ENCODE measurements around the gene BAMBI.

BAMBI gene, protein sequence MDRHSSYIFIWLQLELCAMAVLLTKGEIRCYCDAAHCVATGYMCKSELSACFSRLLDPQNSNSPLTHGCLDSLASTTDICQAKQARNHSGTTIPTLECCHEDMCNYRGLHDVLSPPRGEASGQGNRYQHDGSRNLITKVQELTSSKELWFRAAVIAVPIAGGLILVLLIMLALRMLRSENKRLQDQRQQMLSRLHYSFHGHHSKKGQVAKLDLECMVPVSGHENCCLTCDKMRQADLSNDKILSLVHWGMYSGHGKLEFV

DNA sequence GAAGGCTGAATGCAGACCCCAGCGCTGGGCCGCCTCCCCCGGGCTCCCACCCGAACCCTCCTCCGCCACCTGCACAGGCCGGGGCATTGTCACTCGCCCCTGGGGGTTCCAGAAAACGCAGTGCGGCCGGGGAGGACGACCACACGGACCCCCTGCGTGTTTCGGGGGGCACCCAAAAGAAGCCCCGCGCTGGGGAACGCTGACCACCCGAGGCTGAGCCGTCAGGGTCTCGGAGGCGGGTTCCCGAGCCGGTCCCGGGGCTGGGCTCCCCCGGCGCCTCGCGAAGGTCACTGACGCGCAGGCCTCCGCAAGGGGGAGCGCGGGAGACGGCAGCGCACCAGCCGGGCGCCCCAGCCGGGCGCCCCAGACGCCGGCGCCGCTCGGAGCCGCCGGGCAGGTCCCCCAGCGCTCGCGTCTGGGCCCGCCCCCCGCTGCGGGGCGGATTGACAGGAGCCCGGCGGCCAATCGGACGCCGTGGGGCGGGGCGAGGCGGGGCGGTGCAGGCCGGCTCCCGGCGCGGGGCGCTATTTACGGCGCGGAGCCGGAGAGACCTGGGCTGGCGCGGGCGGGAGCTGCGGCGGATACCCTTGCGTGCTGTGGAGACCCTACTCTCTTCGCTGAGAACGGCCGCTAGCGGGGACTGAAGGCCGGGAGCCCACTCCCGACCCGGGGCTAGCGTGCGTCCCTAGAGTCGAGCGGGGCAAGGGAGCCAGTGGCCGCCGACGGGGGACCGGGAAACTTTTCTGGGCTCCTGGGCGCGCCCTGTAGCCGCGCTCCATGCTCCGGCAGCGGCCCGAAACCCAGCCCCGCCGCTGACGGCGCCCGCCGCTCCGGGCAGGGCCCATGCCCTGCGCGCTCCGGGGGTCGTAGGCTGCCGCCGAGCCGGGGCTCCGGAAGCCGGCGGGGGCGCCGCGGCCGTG is at the start of gene BAMBI:
Gene BAMBI, plus strand, starts transcription at position 554 of the 920 bp plus-strand sequence. CDS start 377 bp downstream, outside the sequence.
- TF ChIP-seq GATA3 (IDR thresholded peaks at IDR 0.05; ENCODE audit: low read depth, low read length) (no peak), GATA2 (IDR thresholded peaks at IDR 0.05; ENCODE audit: low read depth, low read length) (no peak)

DNA sequence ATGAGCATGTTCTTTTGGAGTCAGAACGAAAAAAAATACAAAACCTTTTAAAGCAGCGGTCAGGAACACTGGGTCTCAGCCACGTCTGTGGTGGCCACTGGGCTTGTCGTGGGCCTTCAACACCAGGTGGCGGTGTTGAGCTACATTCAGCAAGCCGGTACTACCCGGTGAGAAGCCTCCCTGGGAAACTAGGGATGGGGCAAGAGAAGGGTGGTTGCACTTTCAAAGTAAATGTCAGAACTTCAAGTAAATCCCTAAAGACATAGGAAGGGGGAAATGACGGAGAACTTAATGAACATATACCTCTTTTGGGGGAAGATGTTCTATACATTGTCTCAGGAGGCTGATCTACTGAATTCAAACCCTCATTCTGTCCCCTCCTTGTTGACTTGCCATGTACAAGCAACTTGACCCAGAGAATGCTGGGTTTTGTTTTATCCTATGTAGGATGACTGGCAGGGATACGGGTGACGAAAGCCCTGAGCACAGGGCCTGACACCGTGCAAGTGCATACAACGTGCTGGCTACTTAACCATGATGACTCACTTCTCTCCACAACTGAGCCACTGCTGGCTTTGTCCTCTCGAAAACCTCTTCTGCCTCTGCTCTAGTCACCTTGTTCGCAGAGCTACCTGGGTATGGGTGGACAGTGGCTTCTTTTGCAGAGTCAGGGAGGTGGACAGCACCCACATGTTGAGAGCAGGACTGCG is 49.0 kb upstream of the BAMBI start:
- TF ChIP-seq GATA3 (IDR thresholded peaks at IDR 0.05; ENCODE audit: low read depth, low read length) (no peak), GATA2 (IDR thresholded peaks at IDR 0.05; ENCODE audit: low read depth, low read length) (no peak)

DNA sequence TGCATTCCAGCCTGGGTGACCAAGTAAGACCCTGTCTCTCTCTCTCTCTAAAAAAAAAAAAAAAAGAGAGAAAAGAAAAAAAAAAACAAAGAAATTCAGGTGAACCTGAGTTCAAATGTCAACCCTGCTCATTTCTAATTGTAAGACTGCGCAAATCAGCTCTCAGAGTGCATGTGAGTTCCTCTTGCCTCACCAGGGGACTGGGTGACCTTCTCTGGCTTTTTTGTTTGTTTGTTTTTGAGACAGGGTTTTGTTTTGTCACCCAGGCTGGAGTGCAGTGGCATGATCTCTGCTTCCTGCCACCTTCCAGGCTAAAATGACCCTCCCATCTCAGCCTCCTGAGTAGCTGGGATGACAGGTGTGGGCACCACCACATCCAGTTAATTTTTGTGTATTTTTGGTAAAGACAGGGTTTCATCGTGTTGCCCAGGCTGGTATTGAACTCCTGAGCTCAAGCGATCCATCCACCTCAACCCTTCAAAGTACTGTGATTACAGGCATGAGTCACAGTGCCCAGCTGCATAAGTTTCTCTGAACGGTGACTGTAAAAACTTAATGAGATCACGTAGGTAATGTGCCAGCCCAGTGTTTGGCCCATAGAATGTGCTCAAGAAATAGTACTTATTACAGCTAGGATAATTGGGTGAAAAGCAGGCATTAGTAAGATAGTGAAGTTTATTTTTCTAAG is 45.3 kb upstream of the BAMBI start:
- TF ChIP-seq GATA2 (IDR thresholded peaks at IDR 0.05; ENCODE audit: low read depth, low read length) (no peak), GATA3 (IDR thresholded peaks at IDR 0.05; ENCODE audit: low read depth, low read length) (no peak)

DNA sequence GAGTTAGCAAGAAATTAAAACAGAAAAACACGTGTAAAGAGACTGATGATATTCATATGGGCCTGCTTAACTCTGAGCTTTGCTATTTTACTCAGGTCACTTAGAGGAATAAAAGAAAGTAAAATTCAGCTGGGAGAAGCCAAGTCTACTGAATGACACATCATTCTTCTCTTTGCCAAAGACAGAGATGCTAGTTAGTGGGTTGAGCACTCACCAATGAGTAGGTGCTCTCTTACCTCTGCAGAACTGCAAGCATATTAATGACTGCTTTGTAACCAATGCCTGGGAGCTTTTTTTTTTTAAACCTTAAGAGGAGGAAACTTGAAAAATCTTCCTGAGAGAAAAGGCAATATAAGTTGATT is 44.8 kb upstream of the BAMBI start:
- no peak for TF ChIP-seq GATA3 (IDR thresholded peaks at IDR 0.05; ENCODE audit: low read depth, low read length)
- no peak for TF ChIP-seq GATA2 (IDR thresholded peaks at IDR 0.05; ENCODE audit: low read depth, low read length)

DNA sequence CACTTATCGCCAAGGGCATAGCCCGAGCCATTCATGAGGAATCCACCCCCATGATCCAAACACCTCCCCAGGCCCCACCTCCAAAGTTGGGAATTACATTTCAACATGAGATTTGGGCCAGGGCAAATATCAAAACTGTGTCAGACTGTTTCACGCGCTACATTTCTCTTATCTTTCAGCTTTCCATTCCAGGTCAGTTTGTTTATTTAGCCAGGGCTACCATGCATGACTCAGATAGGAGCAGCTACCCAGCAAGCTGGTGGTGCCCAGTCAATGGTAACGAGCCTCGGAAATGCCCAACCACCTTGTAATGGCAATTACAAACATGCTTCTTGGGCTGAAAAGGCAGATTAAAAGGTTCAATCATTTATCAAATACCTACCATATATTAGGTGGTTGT is 43.6 kb upstream of the BAMBI start:
- TF ChIP-seq GATA2 (IDR thresholded peaks at IDR 0.05; ENCODE audit: low read depth, low read length) (no peak), GATA3 (IDR thresholded peaks at IDR 0.05; ENCODE audit: low read depth, low read length) (no peak)

DNA sequence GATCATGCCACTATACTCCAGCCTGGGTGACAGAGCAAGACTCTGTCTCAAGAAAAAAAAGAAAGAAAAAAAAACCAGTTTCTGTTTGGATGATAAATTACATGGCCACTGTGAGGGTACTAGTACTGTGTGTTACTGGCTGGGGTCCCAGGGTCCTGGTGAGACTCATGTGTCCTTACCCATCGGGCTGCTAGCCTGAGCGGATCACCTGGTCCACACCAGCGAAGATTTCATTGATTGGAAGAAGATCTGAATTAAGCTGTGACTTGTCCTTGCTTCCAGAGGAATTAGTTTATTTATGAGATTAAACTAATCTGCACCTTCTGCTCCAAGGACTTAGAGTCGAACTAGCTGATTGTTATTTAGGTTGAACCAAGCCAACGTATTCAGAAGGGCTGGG is 40.0 kb upstream of the BAMBI start:
- TF ChIP-seq GATA3 (IDR thresholded peaks at IDR 0.05; ENCODE audit: low read depth, low read length) (no peak), GATA2 (IDR thresholded peaks at IDR 0.05; ENCODE audit: low read depth, low read length) (no peak)

DNA sequence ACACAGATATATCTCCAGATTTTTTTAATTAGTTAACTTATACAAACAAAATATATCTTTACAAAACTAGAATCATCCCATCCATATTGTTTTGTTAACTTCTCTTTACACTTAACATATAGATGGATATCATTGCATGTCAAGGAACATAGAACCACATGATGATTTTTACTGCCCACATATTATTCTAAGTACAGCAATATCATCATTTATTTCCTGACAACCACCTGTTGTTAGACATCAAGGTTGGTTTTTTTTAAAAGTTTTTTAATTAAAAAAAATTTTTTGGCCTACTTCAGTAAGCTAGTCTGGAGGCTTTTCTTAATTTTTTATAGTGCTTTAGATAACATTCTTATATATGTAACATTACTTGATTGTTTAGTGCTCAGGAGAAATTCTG is 38.9 kb upstream of the BAMBI start:
- TF ChIP-seq GATA3 (IDR thresholded peaks at IDR 0.05; ENCODE audit: low read depth, low read length) (no peak), GATA2 (IDR thresholded peaks at IDR 0.05; ENCODE audit: low read depth, low read length) (no peak)

DNA sequence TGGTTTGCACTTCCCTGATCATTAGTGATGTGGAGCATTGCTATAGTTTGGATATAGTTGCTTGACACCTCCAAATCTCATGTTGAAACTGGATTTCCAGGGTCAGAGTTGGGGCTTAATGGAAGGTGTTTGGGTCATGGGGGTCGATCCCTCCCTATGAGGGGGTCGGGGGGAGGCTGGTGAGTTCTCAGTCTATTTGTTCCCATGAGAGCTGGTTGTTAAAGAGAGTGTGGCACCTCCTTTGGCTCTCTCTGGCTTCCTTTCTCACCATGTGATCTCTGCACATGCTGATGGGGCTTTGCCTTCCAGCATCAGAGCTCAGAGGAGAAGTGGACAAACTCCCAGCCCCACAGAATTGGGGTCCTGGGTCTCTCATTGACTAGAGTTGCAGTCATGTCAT is 36.8 kb upstream of the BAMBI start:
- no peak for TF ChIP-seq GATA2 (IDR thresholded peaks at IDR 0.05; ENCODE audit: low read depth, low read length)
- no peak for TF ChIP-seq GATA3 (IDR thresholded peaks at IDR 0.05; ENCODE audit: low read depth, low read length)

DNA sequence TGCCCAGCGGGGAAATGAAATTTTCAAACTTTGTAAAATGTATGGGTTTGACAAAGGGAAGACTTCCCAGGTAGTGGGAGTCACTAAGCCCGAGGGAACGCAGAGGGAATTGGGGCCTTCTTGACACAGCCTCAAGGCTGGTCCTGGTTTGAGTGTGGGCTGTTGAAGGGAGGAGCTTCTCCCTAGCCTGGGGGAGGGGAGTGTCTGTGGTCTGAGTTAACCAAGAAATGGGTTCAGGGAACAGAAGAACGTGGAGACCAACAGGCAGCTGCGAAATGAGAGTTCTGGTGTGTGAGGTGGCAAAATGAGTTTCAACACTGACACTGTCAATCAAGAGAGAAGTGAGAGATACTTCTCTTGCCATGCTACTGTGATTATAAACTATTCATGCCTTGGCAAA is 32.7 kb upstream of the BAMBI start:
- TF ChIP-seq GATA3 (IDR thresholded peaks at IDR 0.05; ENCODE audit: low read depth, low read length) (no peak), GATA2 (IDR thresholded peaks at IDR 0.05; ENCODE audit: low read depth, low read length) (no peak)

DNA sequence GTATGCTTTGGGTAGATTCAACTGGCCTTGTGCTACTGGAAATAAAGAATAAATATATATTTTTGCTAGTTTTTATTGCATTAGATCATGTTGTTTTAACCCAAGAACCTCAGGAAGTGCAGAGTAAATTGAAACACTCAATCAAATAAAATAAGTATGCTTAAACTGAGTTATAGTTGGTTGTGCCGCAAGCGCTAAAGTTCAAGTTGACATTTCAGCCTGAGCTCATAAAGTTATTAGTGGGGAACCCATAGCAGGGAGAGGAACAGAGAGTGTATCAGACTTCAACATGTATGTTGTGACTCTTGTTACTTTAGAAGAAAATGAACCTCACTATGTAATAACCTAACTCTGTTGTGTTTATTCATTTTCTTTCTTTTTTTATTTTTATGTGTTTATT is 25.2 kb upstream of the BAMBI start:
- TF ChIP-seq GATA2 (IDR thresholded peaks at IDR 0.05; ENCODE audit: low read depth, low read length) (no peak), GATA3 (IDR thresholded peaks at IDR 0.05; ENCODE audit: low read depth, low read length) (no peak)

DNA sequence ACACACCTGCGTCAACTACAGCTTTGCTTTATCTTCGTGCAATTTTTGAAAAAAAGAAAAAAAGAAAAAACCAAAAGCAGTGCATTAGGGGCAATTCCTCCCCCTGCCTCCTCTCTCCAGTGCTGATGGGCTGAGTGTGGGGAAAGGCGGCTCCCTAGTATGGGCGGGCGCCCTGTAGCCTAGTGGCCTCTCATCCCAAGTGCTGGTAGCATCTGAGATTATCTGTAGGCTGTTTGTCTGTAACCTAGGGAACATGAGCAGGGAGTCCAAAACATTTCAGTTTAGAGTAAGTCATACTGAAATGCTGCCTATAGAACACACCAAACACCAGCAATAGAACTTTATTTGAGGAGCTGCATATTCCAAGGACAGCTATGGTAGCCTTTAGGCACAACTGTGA is 24.6 kb upstream of the BAMBI start:
- TF ChIP-seq GATA2 (IDR thresholded peaks at IDR 0.05; ENCODE audit: low read depth, low read length) (no peak), GATA3 (IDR thresholded peaks at IDR 0.05; ENCODE audit: low read depth, low read length) (no peak)

DNA sequence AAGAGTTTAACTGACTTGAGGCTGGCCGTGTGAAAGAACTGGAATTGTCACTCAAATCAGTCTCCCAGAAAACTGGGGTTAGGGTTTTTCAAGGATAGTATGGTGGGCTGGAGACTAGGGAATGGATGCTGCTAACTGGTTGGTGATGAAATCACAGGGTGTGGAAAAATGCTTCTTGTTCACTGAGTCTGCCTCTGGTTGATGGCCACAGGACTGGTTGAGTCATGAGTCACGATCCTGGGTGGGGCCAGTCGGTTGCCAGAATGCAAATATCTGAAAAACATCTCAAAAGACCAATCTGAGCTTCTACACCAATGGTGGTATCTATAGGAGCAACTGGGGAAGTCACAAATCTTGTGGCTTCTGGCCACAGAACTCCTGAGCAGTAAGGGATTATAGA is 16.3 kb upstream of the BAMBI start:
- TF ChIP-seq GATA3 (IDR thresholded peaks at IDR 0.05; ENCODE audit: low read depth, low read length) (no peak), GATA2 (IDR thresholded peaks at IDR 0.05; ENCODE audit: low read depth, low read length) (no peak)

DNA sequence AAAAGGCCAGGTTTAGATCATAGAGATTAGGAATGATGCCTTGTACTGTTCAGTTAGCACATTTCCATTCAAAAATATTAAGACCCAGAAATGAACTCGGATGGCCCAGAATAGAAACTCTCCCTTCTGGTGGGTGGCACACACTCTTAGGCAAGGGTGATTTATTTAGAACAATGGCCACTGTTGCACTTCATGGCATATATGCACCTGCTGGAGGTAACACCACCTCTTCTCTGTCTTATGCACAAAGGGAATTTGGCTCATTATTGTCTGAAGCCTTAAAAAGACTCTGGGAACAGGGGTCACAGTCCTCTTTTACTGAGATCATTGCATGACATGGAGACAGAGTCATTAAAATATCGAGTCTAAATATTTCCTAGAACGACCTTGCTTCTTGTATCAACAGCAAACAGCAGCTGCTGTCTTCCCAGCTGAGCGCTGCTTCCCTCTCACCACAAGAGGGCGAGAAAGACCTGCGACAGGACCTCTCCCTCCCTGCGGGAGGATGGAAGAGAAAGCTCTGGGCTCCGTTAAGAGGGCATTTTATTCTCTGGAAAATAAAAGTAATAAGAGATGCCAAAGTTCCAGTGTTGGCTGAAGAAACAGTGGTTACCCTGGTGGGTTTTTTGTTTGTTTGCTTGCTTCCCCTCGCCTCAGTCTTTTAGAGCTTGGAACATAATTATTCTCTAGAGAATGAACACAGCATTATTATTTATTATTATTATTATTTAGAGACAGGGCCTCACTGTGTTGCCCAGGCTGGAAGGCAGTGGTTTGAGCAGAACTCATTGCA is 13.5 kb upstream of the BAMBI start:
- TF ChIP-seq GATA2 (IDR thresholded peaks at IDR 0.05; ENCODE audit: low read depth, low read length), result peak; percentile 9; the same call in 1 of the 2 replicates
- no peak for TF ChIP-seq GATA3 (IDR thresholded peaks at IDR 0.05; ENCODE audit: low read depth, low read length)

All from SH-SY5Y (cell line).